ENCODE measurements around the gene SLC16A2. TPM values are rescaled to one million over a fixed set of nuclear protein-coding genes. Genes with fewer than 3 reads are reported as not detected.
"Not testable (repeated sequence)": the region's sequence is repeated elsewhere in the genome, so short reads cannot be mapped to it uniquely, and the experiment has no call there.

Gene SLC16A2
- total RNA-seq, 5 donors from 2014 or later (not counting 1 experiment from before 2014, with no cell fraction given), result 0.23 to 0.41 (median 0.35) TPM

GRCh38 chrX:74509989-74510388, 88.7 kb downstream of the SLC16A2 start:
- ChIA-PET POLR2A (no interaction called here), CTCF (no interaction called here)
- no peaks in the 10 kb centered on the region for H3K4me1 ChIP-seq (ENCODE audit: control insufficient read depth in 1 of 2, extremely low read depth in 1 of 2, insufficient read depth in 2 of 2, low read length in 2 of 2)
- ATAC-seq (replicated peaks in 1 of 4), result no peak
- no peak for DNase-seq
- no peaks in the 10 kb centered on the region for H3K9me3 ChIP-seq
- peaks cover 0 to 7% of the 10 kb centered on the region in 2 donors for H3K27me3 Mint-ChIP-seq
- H3K4me1 Mint-ChIP-seq, result peaks cover 0 to 2% (median 0%) of the 10 kb centered on the region in 3 donors
- H3K27ac Mint-ChIP-seq, result no peak overlapping the region
- no peak overlapping the region for H3K4me3 Mint-ChIP-seq
- no peaks in the 10 kb centered on the region for H3K36me3 Mint-ChIP-seq
- H3K27me3 ChIP-seq (replicated peaks in 1 of 2; ENCODE audit: control insufficient read depth in 2 of 2, extremely low read depth in 1 of 2, insufficient read depth in 2 of 2, low read length in 1 of 2), result peaks cover 0 to 3% of the 10 kb centered on the region in 2 experiments
- H3K9me3 Mint-ChIP-seq, result no peaks in the 10 kb centered on the region
- H3K36me3 ChIP-seq (ENCODE audit: control insufficient read depth in 2 of 2, extremely low read depth in 1 of 2, insufficient read depth in 1 of 2, low read length in 1 of 2), result no peaks in the 10 kb centered on the region
- H3K27ac ChIP-seq (ENCODE audit: low read length), result no peak overlapping the region
- no peak overlapping the region for H3K4me3 ChIP-seq (ENCODE audit: control insufficient read depth in 1 of 2, extremely low read depth in 1 of 2, low read length in 1 of 2)

- Mint-ChIP-seq H3K4me1 (peaks cover 0 to 2% (median 0%) of the 10 kb centered on the region in 3 donors), H3K36me3 (no peaks in the 10 kb centered on the region), H3K27ac (no peak overlapping the region), H3K4me3 (no peak overlapping the region), H3K9me3 (no peaks in the 10 kb centered on the region), H3K27me3 (peaks cover 0 to 7% of the 10 kb centered on the region in 2 donors)
- H3K27me3 ChIP-seq (replicated peaks in 1 of 2; ENCODE audit: control insufficient read depth in 2 of 2, extremely low read depth in 1 of 2, insufficient read depth in 2 of 2, low read length in 1 of 2), result peaks cover 0 to 3% of the 10 kb centered on the region in 2 experiments
- H3K4me3 ChIP-seq (ENCODE audit: control insufficient read depth in 1 of 2, extremely low read depth in 1 of 2, low read length in 1 of 2), result no peak overlapping the region
- ATAC-seq (replicated peaks in 1 of 4), result no peak
- POLR2A ChIA-PET, result no interaction called here
- DNase-seq, result no peak
- H3K36me3 ChIP-seq (ENCODE audit: control insufficient read depth in 2 of 2, extremely low read depth in 1 of 2, insufficient read depth in 1 of 2, low read length in 1 of 2), result no peaks in the 10 kb centered on the region
- CTCF ChIA-PET, result interaction anchor here in 1 of 2 donors (0.6 kb wide), 1 partner anchor 132 kb away, joined by 5 read pairs; no protein-coding TSS in a partner anchor
- H3K4me1 ChIP-seq (ENCODE audit: control insufficient read depth in 1 of 2, extremely low read depth in 1 of 2, insufficient read depth in 2 of 2, low read length in 2 of 2), result no peaks in the 10 kb centered on the region
- no peak overlapping the region for H3K27ac ChIP-seq (ENCODE audit: low read length)
- no peaks in the 10 kb centered on the region for H3K9me3 ChIP-seq
Measured at GRCh38 chrX:74510401-74510800, 89.1 kb downstream of the SLC16A2 start.

- H3K4me1 ChIP-seq (ENCODE audit: control insufficient read depth in 1 of 2, extremely low read depth in 1 of 2, insufficient read depth in 2 of 2, low read length in 2 of 2), result no peaks in the 10 kb centered on the region
- CTCF ChIA-PET, result no interaction called here
- no peak overlapping the region for H3K4me3 ChIP-seq (ENCODE audit: control insufficient read depth in 1 of 2, extremely low read depth in 1 of 2, low read length in 1 of 2)
- no peaks in the 10 kb centered on the region for H3K36me3 ChIP-seq (ENCODE audit: control insufficient read depth in 2 of 2, extremely low read depth in 1 of 2, insufficient read depth in 1 of 2, low read length in 1 of 2)
- peaks cover 0 to 2% (median 0%) of the 10 kb centered on the region in 3 donors for H3K4me1 Mint-ChIP-seq
- peaks cover 0 to 3% of the 10 kb centered on the region in 2 experiments for H3K27me3 ChIP-seq (replicated peaks in 1 of 2; ENCODE audit: control insufficient read depth in 2 of 2, extremely low read depth in 1 of 2, insufficient read depth in 2 of 2, low read length in 1 of 2)
- POLR2A ChIA-PET, result no interaction called here
- H3K36me3 Mint-ChIP-seq, result no peaks in the 10 kb centered on the region
- no peak overlapping the region for H3K27ac Mint-ChIP-seq
- WGBS (ENCODE audit: insufficient coverage), result 96% methylated on average over 3 of the region's 3 CpGs
- no peaks in the 10 kb centered on the region for H3K9me3 Mint-ChIP-seq
- H3K27me3 Mint-ChIP-seq, result peaks cover 0 to 3% of the 10 kb centered on the region in 2 donors
- H3K27ac ChIP-seq (ENCODE audit: low read length), result no peak overlapping the region
- H3K4me3 Mint-ChIP-seq, result no peak overlapping the region
- DNase-seq, result no peak
- H3K9me3 ChIP-seq, result no peaks in the 10 kb centered on the region
- ATAC-seq (replicated peaks in 1 of 4), result no peak
Measured at GRCh38 chrX:74511704-74512103, 90.4 kb downstream of the SLC16A2 start.

GRCh38 chrX:74514384-74514783, 93.1 kb downstream of the SLC16A2 start:
- ATAC-seq (replicated peaks in 1 of 4) (no peak), DNase-seq (no peak)
- CTCF ChIA-PET, result interaction anchor here in 1 of 2 donors (0.5 to 0.6 kb wide), 2 partner anchors 94 to 923 kb away, joined by 3 to 4 read pairs; no protein-coding TSS in a partner anchor
- Histone ChIP-seq H3K27me3 (replicated peaks in 1 of 2; ENCODE audit: control insufficient read depth in 2 of 2, extremely low read depth in 1 of 2, insufficient read depth in 2 of 2, low read length in 1 of 2) (peaks cover 0 to 3% of the 10 kb centered on the region in 2 experiments), H3K9me3 (no peaks in the 10 kb centered on the region), H3K27ac (ENCODE audit: low read length) (no peak overlapping the region), H3K4me3 (ENCODE audit: control insufficient read depth in 1 of 2, extremely low read depth in 1 of 2, low read length in 1 of 2) (no peak overlapping the region), H3K36me3 (ENCODE audit: control insufficient read depth in 2 of 2, extremely low read depth in 1 of 2, insufficient read depth in 1 of 2, low read length in 1 of 2) (no peaks in the 10 kb centered on the region), H3K4me1 (ENCODE audit: control insufficient read depth in 1 of 2, extremely low read depth in 1 of 2, insufficient read depth in 2 of 2, low read length in 2 of 2) (no peaks in the 10 kb centered on the region)
- peaks cover 0 to 2% (median 0%) of the 10 kb centered on the region in 3 donors for H3K4me1 Mint-ChIP-seq
- H3K27ac Mint-ChIP-seq, result no peak overlapping the region
- H3K36me3 Mint-ChIP-seq, result no peaks in the 10 kb centered on the region
- no peak overlapping the region for H3K4me3 Mint-ChIP-seq
- peaks cover 2 to 3% of the 10 kb centered on the region in 2 donors for H3K27me3 Mint-ChIP-seq
- no CpG with 5 or more reads among the region's 2 CpGs for WGBS (ENCODE audit: insufficient coverage)
- POLR2A ChIA-PET, result interaction anchor here in 1 of 2 donors (0.6 to 0.7 kb wide), 2 partner anchors 126 to 565 kb away, joined by 3 to 4 read pairs; no protein-coding TSS in a partner anchor
- H3K9me3 Mint-ChIP-seq, result no peaks in the 10 kb centered on the region

- ChIA-PET POLR2A (interaction anchor here in 1 of 2 donors (0.7 kb wide), 1 partner anchor 125 kb away, joined by 4 read pairs; no protein-coding TSS in a partner anchor), CTCF (no interaction called here)
- H3K36me3 Mint-ChIP-seq, result no peaks in the 10 kb centered on the region
- no peaks in the 10 kb centered on the region for H3K9me3 Mint-ChIP-seq
- no CpG with 5 or more reads among the region's 2 CpGs for WGBS (ENCODE audit: insufficient coverage)
- H3K4me3 Mint-ChIP-seq, result no peak overlapping the region
- Histone ChIP-seq H3K27ac (ENCODE audit: low read length) (no peak overlapping the region), H3K27me3 (replicated peaks in 1 of 2; ENCODE audit: control insufficient read depth in 2 of 2, extremely low read depth in 1 of 2, insufficient read depth in 2 of 2, low read length in 1 of 2) (peaks cover 0 to 3% of the 10 kb centered on the region in 2 experiments), H3K9me3 (no peaks in the 10 kb centered on the region), H3K36me3 (ENCODE audit: control insufficient read depth in 2 of 2, extremely low read depth in 1 of 2, insufficient read depth in 1 of 2, low read length in 1 of 2) (no peaks in the 10 kb centered on the region), H3K4me3 (ENCODE audit: control insufficient read depth in 1 of 2, extremely low read depth in 1 of 2, low read length in 1 of 2) (no peak overlapping the region), H3K4me1 (ENCODE audit: control insufficient read depth in 1 of 2, extremely low read depth in 1 of 2, insufficient read depth in 2 of 2, low read length in 2 of 2) (no peaks in the 10 kb centered on the region)
- peaks cover 0 to 2% (median 0%) of the 10 kb centered on the region in 3 donors for H3K4me1 Mint-ChIP-seq
- no peak overlapping the region for H3K27ac Mint-ChIP-seq
- ATAC-seq (replicated peaks in 1 of 4) (no peak), DNase-seq (no peak)
- peaks cover 2 to 3% of the 10 kb centered on the region in 2 donors for H3K27me3 Mint-ChIP-seq
Measured at GRCh38 chrX:74515356-74515755, 94.1 kb downstream of the SLC16A2 start.

GRCh38 chrX:74516013-74516412, 94.7 kb downstream of the SLC16A2 start:
- H3K4me3 Mint-ChIP-seq; DNase-seq; H3K36me3 ChIP-seq (ENCODE audit: control insufficient read depth in 2 of 2, extremely low read depth in 1 of 2, insufficient read depth in 1 of 2, low read length in 1 of 2); POLR2A ChIA-PET; H3K4me3 ChIP-seq (ENCODE audit: control insufficient read depth in 1 of 2, extremely low read depth in 1 of 2, low read length in 1 of 2); H3K9me3 Mint-ChIP-seq; H3K27me3 ChIP-seq (replicated peaks in 1 of 2; ENCODE audit: control insufficient read depth in 2 of 2, extremely low read depth in 1 of 2, insufficient read depth in 2 of 2, low read length in 1 of 2); H3K9me3 ChIP-seq; ATAC-seq (replicated peaks in 1 of 4); H3K27me3 Mint-ChIP-seq; H3K4me1 ChIP-seq (ENCODE audit: control insufficient read depth in 1 of 2, extremely low read depth in 1 of 2, insufficient read depth in 2 of 2, low read length in 2 of 2); H3K27ac Mint-ChIP-seq; H3K36me3 Mint-ChIP-seq; CTCF ChIA-PET; H3K27ac ChIP-seq (ENCODE audit: low read length); H3K4me1 Mint-ChIP-seq: not testable (repeated sequence)
- no CpG with 5 or more reads among the region's 1 CpG for WGBS (ENCODE audit: insufficient coverage)

- WGBS (ENCODE audit: insufficient coverage), result no CpG with 5 or more reads among the region's 2 CpGs
- H3K9me3 ChIP-seq, result no peaks in the 10 kb centered on the region
- Mint-ChIP-seq H3K36me3 (no peaks in the 10 kb centered on the region), H3K27ac (no peak overlapping the region), H3K4me3 (no peak overlapping the region), H3K27me3 (peaks cover 0 to 2% of the 10 kb centered on the region in 2 donors), H3K9me3 (no peaks in the 10 kb centered on the region), H3K4me1 (no peaks in the 10 kb centered on the region)
- H3K27ac ChIP-seq (ENCODE audit: low read length), result no peak overlapping the region
- DNase-seq (no peak), ATAC-seq (replicated peaks in 1 of 4) (no peak)
- no peaks in the 10 kb centered on the region for H3K4me1 ChIP-seq (ENCODE audit: control insufficient read depth in 1 of 2, extremely low read depth in 1 of 2, insufficient read depth in 2 of 2, low read length in 2 of 2)
- H3K4me3 ChIP-seq (ENCODE audit: control insufficient read depth in 1 of 2, extremely low read depth in 1 of 2, low read length in 1 of 2), result no peak overlapping the region
- POLR2A ChIA-PET, result no interaction called here
- no peaks in the 10 kb centered on the region for H3K27me3 ChIP-seq (replicated peaks in 1 of 2; ENCODE audit: control insufficient read depth in 2 of 2, extremely low read depth in 1 of 2, insufficient read depth in 2 of 2, low read length in 1 of 2)
- CTCF ChIA-PET, result no interaction called here
- no peaks in the 10 kb centered on the region for H3K36me3 ChIP-seq (ENCODE audit: control insufficient read depth in 2 of 2, extremely low read depth in 1 of 2, insufficient read depth in 1 of 2, low read length in 1 of 2)
Measured at GRCh38 chrX:74519870-74520269, 98.6 kb downstream of the SLC16A2 start.

All from T-cell (primary cell).